NCI-H2171 treated with DMSO at 0.1 percent for 48 hours (cell line): ENCODE measurements around the gene INPP5J.
"Not testable (repeated sequence)": the region's sequence is repeated elsewhere in the genome, so short reads cannot be mapped to it uniquely, and the experiment has no call there.

Experiments used
- DNase-seq: peaks from one replicate; lab custom pipeline; 2025; lab: John Stamatoyannopoulos, UW

INPP5J gene

GRCh38 chr22:31150615-31151014, 27.8 kb downstream of the INPP5J start:
- no peak for DNase-seq

GRCh38 chr22:31151872-31152271, 29.1 kb downstream of the INPP5J start:
- no peak for DNase-seq

- no peak for DNase-seq
Observed at GRCh38 chr22:31153357-31153756, 30.6 kb downstream of the INPP5J start.

GRCh38 chr22:31154975-31155374, 32.2 kb downstream of the INPP5J start:
- DNase-seq = no peak

- DNase-seq = no peak
Observed at GRCh38 chr22:31155422-31155821, 32.7 kb downstream of the INPP5J start.

GRCh38 chr22:31160328-31160978, 37.7 kb downstream of the INPP5J start:
- no peak for DNase-seq

- no peak for DNase-seq
Observed at GRCh38 chr22:31161386-31161785, 38.6 kb downstream of the INPP5J start.

GRCh38 chr22:31162015-31162765, 39.4 kb downstream of the INPP5J start:
- no peak for DNase-seq

GRCh38 chr22:31170971-31171370, 48.2 kb downstream of the INPP5J start:
- DNase-seq = no peak

GRCh38 chr22:31171734-31172133, 49.0 kb downstream of the INPP5J start:
- DNase-seq = not testable (repeated sequence)

- no peak for DNase-seq
Observed at GRCh38 chr22:31173386-31174145, 50.8 kb downstream of the INPP5J start.

- no peak for DNase-seq
Observed at GRCh38 chr22:31176923-31177322, 54.2 kb downstream of the INPP5J start.

GRCh38 chr22:31177420-31178162, 54.8 kb downstream of the INPP5J start:
- DNase-seq = peak; percentile 62

GRCh38 chr22:31178859-31179258, 56.1 kb downstream of the INPP5J start:
- DNase-seq = no peak

GRCh38 chr22:31179345-31179744, 56.6 kb downstream of the INPP5J start:
- DNase-seq = no peak

GRCh38 chr22:31184015-31184414, 61.2 kb downstream of the INPP5J start:
- DNase-seq = no peak
